ENCODE measurements around the gene CROCC2.
A peak's percentile ranks its signal among the peaks of the same experiment; 100 is the strongest.

CROCC2 gene

GRCh38 chr2:240921311-240921994 is 15.3 kb downstream of the CROCC2 start:
- peak; percentile 97 for DNase-seq (ENCODE audit: low read depth, low spot score)

GRCh38 chr2:240921995-240922244 is 15.8 kb downstream of the CROCC2 start:
- no peak for DNase-seq (ENCODE audit: low read depth, low spot score)

- DNase-seq (ENCODE audit: low read depth, low spot score), result no peak
Measured at GRCh38 chr2:240922245-240922981, 16.3 kb downstream of the CROCC2 start.

GRCh38 chr2:240922982-240923537 is 16.9 kb downstream of the CROCC2 start:
- peak; percentile 51 for DNase-seq (ENCODE audit: low read depth, low spot score)

- no peak for DNase-seq (ENCODE audit: low read depth, low spot score)
Measured at GRCh38 chr2:240925191-240925567, 19.0 kb downstream of the CROCC2 start.

GRCh38 chr2:240925568-240926515 is 19.7 kb downstream of the CROCC2 start:
- DNase-seq (ENCODE audit: low read depth, low spot score), result no peak

GRCh38 chr2:240926516-240927389 is 20.6 kb downstream of the CROCC2 start:
- no peak for DNase-seq (ENCODE audit: low read depth, low spot score)

- no peak for DNase-seq (ENCODE audit: low read depth, low spot score)
Measured at GRCh38 chr2:240927390-240927781, 21.2 kb downstream of the CROCC2 start.

- DNase-seq (ENCODE audit: low read depth, low spot score), result no peak
Measured at GRCh38 chr2:240928476-240929363, 22.6 kb downstream of the CROCC2 start.

- no peak for DNase-seq (ENCODE audit: low read depth, low spot score)
Measured at GRCh38 chr2:240929364-240930095, 23.4 kb downstream of the CROCC2 start.

- no peak for DNase-seq (ENCODE audit: low read depth, low spot score)
Measured at GRCh38 chr2:240930096-240930630, 24.0 kb downstream of the CROCC2 start.

- no peak for DNase-seq (ENCODE audit: low read depth, low spot score)
Measured at GRCh38 chr2:240930631-240931318, 24.6 kb downstream of the CROCC2 start.

GRCh38 chr2:240931319-240931949 is 25.3 kb downstream of the CROCC2 start:
- no peak for DNase-seq (ENCODE audit: low read depth, low spot score)

GRCh38 chr2:240932001-240932723 is 26.0 kb downstream of the CROCC2 start:
- no peak for DNase-seq (ENCODE audit: low read depth, low spot score)

- no peak for DNase-seq (ENCODE audit: low read depth, low spot score)
Measured at GRCh38 chr2:240932724-240933047, 26.6 kb downstream of the CROCC2 start.

- no peak for DNase-seq (ENCODE audit: low read depth, low spot score)
Measured at GRCh38 chr2:240933048-240933965, 27.2 kb downstream of the CROCC2 start.

Measured in astrocyte of the hippocampus (primary cell).